Liver (tissue), 9 donors: ENCODE data around the gene ENOSF1. TPM values are rescaled to one million over a fixed set of nuclear protein-coding genes. Genes with fewer than 3 reads are reported as not detected.

Experiments used
- DNase-seq: peaks from one replicate; pipeline ENCODE4 v3.0.0-alpha.2; 2017; ENCODE audit warnings: low spot score
- H3K27ac ChIP-seq, 2 donors: one replicate each; pipeline ENCODE4 v1.7.0; 2013; ENCODE audit warnings: inconsistent platforms in 2 of 2, low read length in 2 of 2, control low read depth in 1 of 2, low read depth in 1 of 2, mild to moderate bottlenecking in 1 of 2
- H3K27me3 ChIP-seq, 4 donors: one replicate each; pipeline versions ENCODE4 v1.6.1 to v1.7.0; 2013; ENCODE audit warnings: low read length in 3 of 4, inconsistent platforms in 1 of 4, mild to moderate bottlenecking in 1 of 4, moderate library complexity in 1 of 4; ENCODE audit not compliant: control insufficient read depth in 4 of 4, insufficient read depth in 4 of 4
- H3K36me3 ChIP-seq, 4 donors: one replicate each; pipeline versions ENCODE4 v1.6.1 to v1.7.0; 2013; ENCODE audit warnings: low read length in 3 of 4, mild to moderate bottlenecking in 3 of 4, low read depth in 1 of 4, moderate library complexity in 1 of 4; ENCODE audit not compliant: control insufficient read depth in 4 of 4, insufficient read depth in 3 of 4
- H3K4me1 ChIP-seq, 4 donors: one replicate each; pipeline versions ENCODE4 v1.6.1 to v1.7.0; 2013; ENCODE audit warnings: low read length in 3 of 4, mild to moderate bottlenecking in 3 of 4, moderate library complexity in 1 of 4; ENCODE audit not compliant: control insufficient read depth in 4 of 4, insufficient read depth in 4 of 4
- H3K4me3 ChIP-seq, 3 donors: one replicate each; pipeline versions ENCODE4 v1.6.1 to v1.7.0; 2013; ENCODE audit warnings: low read length in 3 of 3, control low read depth in 1 of 3, low read depth in 1 of 3, mild to moderate bottlenecking in 1 of 3
- H3K9ac ChIP-seq, 2 donors: one replicate each; pipeline ENCODE4 v1.7.0; 2013; ENCODE audit warnings: low read length in 2 of 2, mild to moderate bottlenecking in 2 of 2, moderate library complexity in 2 of 2, control low read depth in 1 of 2, low read depth in 1 of 2
- H3K9me3 ChIP-seq, 4 donors: one replicate each; pipeline versions ENCODE4 v1.6.1 to v1.7.0; 2013; ENCODE audit warnings: low read length in 3 of 4; ENCODE audit not compliant: control insufficient read depth in 4 of 4
- EGR1 ChIP-seq, 2 donors: IDR thresholded peaks; 2 replicates each; pipeline ENCODE4 v1.6.1; 2016 to 2018; ENCODE audit warnings: antibody characterized with exemption in 2 of 2, low read depth in 2 of 2
- FOXA1 ChIP-seq: IDR thresholded peaks from 2 replicates; pipeline ENCODE4 v1.6.1; 2016; ENCODE audit warnings: antibody characterized with exemption
- FOXA2 ChIP-seq: IDR thresholded peaks from 2 replicates; pipeline ENCODE4 v1.6.1; 2016; ENCODE audit warnings: antibody characterized with exemption
- GABPA ChIP-seq, 2 donors: IDR thresholded peaks in 1 of 2; conservative IDR thresholded peaks in 1 of 2; 2 replicates each; pipeline ENCODE4 v1.6.1; 2016; ENCODE audit warnings: antibody characterized with exemption in 2 of 2, mild to moderate bottlenecking in 1 of 2, moderate library complexity in 1 of 2
- HNF4A ChIP-seq, 2 donors: conservative IDR thresholded peaks; 2 replicates each; pipeline ENCODE4 v1.6.1; 2016; ENCODE audit warnings: antibody characterized with exemption in 2 of 2, mild to moderate bottlenecking in 2 of 2
- HNF4G ChIP-seq: IDR thresholded peaks from 2 replicates; pipeline ENCODE4 v1.6.1; 2016; ENCODE audit warnings: antibody characterized with exemption
- JUND ChIP-seq, 2 donors: IDR thresholded peaks; 2 replicates each; pipeline ENCODE4 v1.6.1; 2016; ENCODE audit warnings: antibody characterized with exemption in 2 of 2
- NR2F2 ChIP-seq: IDR thresholded peaks from 2 replicates; pipeline ENCODE4 v1.6.1; 2016; ENCODE audit warnings: antibody characterized with exemption
- RAD21 ChIP-seq, 2 donors: IDR thresholded peaks; 2 replicates each; pipeline ENCODE4 v1.6.1; 2016; ENCODE audit warnings: antibody characterized with exemption in 2 of 2, mild to moderate bottlenecking in 2 of 2
- SP1 ChIP-seq: IDR thresholded peaks from 2 replicates; pipeline ENCODE4 v1.6.1; 2018; ENCODE audit warnings: antibody characterized with exemption, mild to moderate bottlenecking
- TAF1 ChIP-seq: conservative IDR thresholded peaks from 2 replicates; pipeline ENCODE4 v1.6.1; 2016; ENCODE audit warnings: antibody characterized with exemption, mild to moderate bottlenecking
- YY1 ChIP-seq: IDR thresholded peaks from 2 replicates; pipeline ENCODE4 v1.6.1; 2016; ENCODE audit warnings: antibody characterized with exemption, mild to moderate bottlenecking
- WGBS: extraction: QIAGEN DNeasy Blood & Tissue Kit; methylation state at CpG from one replicate; pipeline ENCODE4 v1.1.7; 2013; 5-methylcytosine and 5-hydroxymethylcytosine counted together
- polyA plus RNA-seq, 2 donors: library from polyadenylated mRNA; stranded (reverse) in 1 of 2; unstranded in 1 of 2; fragments of 200-250 nt in 1 of 2; fragments of >200 nt in 1 of 2; fragmentation: Nextera tagmentation in 1 of 2; extraction: Ambion mirVana in 1 of 2; gene quantifications; one replicate each; pipeline versions ENCODE4 v1.2.1 to v1.2.3, GENCODE V29; 2013 to 2015
- total RNA-seq, 2 donors: library from RNA; depleted of rRNA; stranded (reverse); fragments of >200 nt; gene quantifications; one replicate each; pipeline ENCODE4 v1.2.3, GENCODE V29; 2014
- TF ChIP-seq, protein P1 (sequence below): IDR thresholded peaks from 2 replicates; pipeline ENCODE4 v1.6.1; 2016; ENCODE audit warnings: antibody characterized with exemption
- TF ChIP-seq, protein P2 (sequence below): IDR thresholded peaks from 2 replicates; pipeline ENCODE4 v1.6.1; 2016; ENCODE audit warnings: antibody characterized with exemption
- TF ChIP-seq, protein P3 (sequence below): IDR thresholded peaks from 2 replicates; pipeline ENCODE4 v1.6.1; 2016; ENCODE audit warnings: antibody characterized with exemption, mild to moderate bottlenecking
- TF ChIP-seq, protein P4 (sequence below): IDR thresholded peaks from 2 replicates; pipeline ENCODE4 v1.6.1; 2016; ENCODE audit warnings: antibody characterized with exemption
- TF ChIP-seq, protein P5 (sequence below): fragments of 150-350 bp; IDR thresholded peaks from 2 replicates; pipeline ENCODE4 v1.5.1; 2017; ENCODE audit warnings: improper control_type of control experiment, low read depth, low read length; ENCODE audit not compliant: missing input control
- donor health status: healthy.
- donor health status: healthy.
- donor health status: healthy.
- donor health status: healthy.
- donor health status: healthy.

ENOSF1 gene
- total and polyA plus RNA-seq, 4 donors: 34.0 to 96.1 (median 53.6) TPM

DNA sequence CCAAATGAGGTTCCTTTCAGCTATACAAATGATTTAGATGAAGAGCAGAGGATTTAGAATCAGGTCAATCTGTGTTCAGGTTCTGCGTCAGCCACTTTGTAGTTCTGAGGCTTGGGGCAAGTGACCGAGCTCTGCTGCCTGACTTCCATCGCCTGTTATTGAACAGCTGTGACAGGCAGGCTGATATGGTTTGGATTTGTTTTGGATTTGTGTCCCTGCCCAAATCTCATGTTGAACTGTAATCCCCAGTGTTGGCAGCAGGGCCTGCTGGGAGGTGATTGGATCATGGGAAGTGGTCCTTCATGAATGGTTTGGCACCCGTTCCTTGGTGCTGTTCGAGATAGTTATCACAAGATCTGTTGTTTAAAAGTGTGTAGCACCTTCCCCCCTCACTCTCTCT is 36.4 kb downstream of the ENOSF1 start:
- peaks cover 10 to 75% (median 48%) of the 10 kb centered on the region in 4 donors for H3K36me3 ChIP-seq
- DNase-seq: no peak
- WGBS: 90% methylated on average over 5 of the region's 5 CpGs

DNA sequence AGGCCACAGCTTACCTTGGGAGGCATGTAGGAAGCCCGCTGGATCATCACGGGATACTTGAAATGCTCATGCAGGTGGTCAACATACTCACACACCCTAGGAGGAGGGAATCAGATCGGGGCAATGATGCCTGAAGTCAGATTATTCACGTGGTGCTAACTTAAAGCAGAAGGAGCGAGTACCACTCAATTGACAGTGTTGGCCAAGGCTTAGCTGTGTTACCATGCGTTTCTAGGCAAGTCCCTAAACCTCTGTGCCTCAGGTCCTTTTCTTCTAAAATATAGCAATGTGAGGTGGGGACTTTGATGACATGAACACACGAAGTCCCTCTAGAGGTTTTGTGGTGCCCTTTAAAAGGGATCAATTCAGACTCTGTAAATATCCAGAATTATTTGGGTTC is 37.1 kb downstream of the ENOSF1 start:
- Histone ChIP-seq H3K9ac (no peak overlapping the region), H3K4me1 (no peaks in the 10 kb centered on the region), H3K27me3 (no peaks in the 10 kb centered on the region), H3K4me3 (no peak overlapping the region), H3K9me3 (no peaks in the 10 kb centered on the region), H3K36me3 (peaks cover 15 to 79% (median 52%) of the 10 kb centered on the region in 4 donors), H3K27ac (no peak overlapping the region)
- 97% methylated on average over 7 of the region's 7 CpGs for WGBS
- DNase-seq: no peak
- TF ChIP-seq JUND (IDR thresholded peaks at IDR 0.05): no peak
- TF ChIP-seq, protein P1, sequence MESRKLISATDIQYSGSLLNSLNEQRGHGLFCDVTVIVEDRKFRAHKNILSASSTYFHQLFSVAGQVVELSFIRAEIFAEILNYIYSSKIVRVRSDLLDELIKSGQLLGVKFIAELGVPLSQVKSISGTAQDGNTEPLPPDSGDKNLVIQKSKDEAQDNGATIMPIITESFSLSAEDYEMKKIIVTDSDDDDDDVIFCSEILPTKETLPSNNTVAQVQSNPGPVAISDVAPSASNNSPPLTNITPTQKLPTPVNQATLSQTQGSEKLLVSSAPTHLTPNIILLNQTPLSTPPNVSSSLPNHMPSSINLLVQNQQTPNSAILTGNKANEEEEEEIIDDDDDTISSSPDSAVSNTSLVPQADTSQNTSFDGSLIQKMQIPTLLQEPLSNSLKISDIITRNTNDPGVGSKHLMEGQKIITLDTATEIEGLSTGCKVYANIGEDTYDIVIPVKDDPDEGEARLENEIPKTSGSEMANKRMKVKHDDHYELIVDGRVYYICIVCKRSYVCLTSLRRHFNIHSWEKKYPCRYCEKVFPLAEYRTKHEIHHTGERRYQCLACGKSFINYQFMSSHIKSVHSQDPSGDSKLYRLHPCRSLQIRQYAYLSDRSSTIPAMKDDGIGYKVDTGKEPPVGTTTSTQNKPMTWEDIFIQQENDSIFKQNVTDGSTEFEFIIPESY: no peak
- TF ChIP-seq, protein P2, sequence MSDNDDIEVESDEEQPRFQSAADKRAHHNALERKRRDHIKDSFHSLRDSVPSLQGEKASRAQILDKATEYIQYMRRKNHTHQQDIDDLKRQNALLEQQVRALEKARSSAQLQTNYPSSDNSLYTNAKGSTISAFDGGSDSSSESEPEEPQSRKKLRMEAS: no peak
- no peak for TF ChIP-seq RAD21 (IDR thresholded peaks at IDR 0.05)
- TF ChIP-seq, protein P3, sequence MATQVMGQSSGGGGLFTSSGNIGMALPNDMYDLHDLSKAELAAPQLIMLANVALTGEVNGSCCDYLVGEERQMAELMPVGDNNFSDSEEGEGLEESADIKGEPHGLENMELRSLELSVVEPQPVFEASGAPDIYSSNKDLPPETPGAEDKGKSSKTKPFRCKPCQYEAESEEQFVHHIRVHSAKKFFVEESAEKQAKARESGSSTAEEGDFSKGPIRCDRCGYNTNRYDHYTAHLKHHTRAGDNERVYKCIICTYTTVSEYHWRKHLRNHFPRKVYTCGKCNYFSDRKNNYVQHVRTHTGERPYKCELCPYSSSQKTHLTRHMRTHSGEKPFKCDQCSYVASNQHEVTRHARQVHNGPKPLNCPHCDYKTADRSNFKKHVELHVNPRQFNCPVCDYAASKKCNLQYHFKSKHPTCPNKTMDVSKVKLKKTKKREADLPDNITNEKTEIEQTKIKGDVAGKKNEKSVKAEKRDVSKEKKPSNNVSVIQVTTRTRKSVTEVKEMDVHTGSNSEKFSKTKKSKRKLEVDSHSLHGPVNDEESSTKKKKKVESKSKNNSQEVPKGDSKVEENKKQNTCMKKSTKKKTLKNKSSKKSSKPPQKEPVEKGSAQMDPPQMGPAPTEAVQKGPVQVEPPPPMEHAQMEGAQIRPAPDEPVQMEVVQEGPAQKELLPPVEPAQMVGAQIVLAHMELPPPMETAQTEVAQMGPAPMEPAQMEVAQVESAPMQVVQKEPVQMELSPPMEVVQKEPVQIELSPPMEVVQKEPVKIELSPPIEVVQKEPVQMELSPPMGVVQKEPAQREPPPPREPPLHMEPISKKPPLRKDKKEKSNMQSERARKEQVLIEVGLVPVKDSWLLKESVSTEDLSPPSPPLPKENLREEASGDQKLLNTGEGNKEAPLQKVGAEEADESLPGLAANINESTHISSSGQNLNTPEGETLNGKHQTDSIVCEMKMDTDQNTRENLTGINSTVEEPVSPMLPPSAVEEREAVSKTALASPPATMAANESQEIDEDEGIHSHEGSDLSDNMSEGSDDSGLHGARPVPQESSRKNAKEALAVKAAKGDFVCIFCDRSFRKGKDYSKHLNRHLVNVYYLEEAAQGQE: no peak
- no peak for TF ChIP-seq YY1
- TF ChIP-seq TAF1: no peak
- no peak for TF ChIP-seq FOXA2
- TF ChIP-seq NR2F2: no peak
- TF ChIP-seq HNF4A (conservative IDR thresholded peaks at IDR 0.05): no peak
- no peak for TF ChIP-seq SP1
- TF ChIP-seq FOXA1: no peak
- TF ChIP-seq EGR1 (IDR thresholded peaks at IDR 0.05; ENCODE audit: low read depth in 2 of 2): no peak
- TF ChIP-seq, protein P4, sequence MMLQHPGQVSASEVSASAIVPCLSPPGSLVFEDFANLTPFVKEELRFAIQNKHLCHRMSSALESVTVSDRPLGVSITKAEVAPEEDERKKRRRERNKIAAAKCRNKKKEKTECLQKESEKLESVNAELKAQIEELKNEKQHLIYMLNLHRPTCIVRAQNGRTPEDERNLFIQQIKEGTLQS: no peak

More for the DNA sequence above, 36.4 kb downstream of the ENOSF1 start:
- H3K9me3 ChIP-seq: no peaks in the 10 kb centered on the region
- no peak overlapping the region for H3K27ac ChIP-seq
- no peaks in the 10 kb centered on the region for H3K4me1 ChIP-seq
- H3K27me3 ChIP-seq: no peaks in the 10 kb centered on the region
- TF ChIP-seq EGR1 (IDR thresholded peaks at IDR 0.05; ENCODE audit: low read depth in 2 of 2) (no peak), GABPA (IDR thresholded peaks at IDR 0.05 in 1 of 2, conservative IDR thresholded peaks at IDR 0.05 in 1 of 2) (no peak), YY1 (no peak), TAF1 (no peak), RAD21 (IDR thresholded peaks at IDR 0.05) (no peak), HNF4A (conservative IDR thresholded peaks at IDR 0.05) (no peak), HNF4G (no peak)
- TF ChIP-seq, protein P5, sequence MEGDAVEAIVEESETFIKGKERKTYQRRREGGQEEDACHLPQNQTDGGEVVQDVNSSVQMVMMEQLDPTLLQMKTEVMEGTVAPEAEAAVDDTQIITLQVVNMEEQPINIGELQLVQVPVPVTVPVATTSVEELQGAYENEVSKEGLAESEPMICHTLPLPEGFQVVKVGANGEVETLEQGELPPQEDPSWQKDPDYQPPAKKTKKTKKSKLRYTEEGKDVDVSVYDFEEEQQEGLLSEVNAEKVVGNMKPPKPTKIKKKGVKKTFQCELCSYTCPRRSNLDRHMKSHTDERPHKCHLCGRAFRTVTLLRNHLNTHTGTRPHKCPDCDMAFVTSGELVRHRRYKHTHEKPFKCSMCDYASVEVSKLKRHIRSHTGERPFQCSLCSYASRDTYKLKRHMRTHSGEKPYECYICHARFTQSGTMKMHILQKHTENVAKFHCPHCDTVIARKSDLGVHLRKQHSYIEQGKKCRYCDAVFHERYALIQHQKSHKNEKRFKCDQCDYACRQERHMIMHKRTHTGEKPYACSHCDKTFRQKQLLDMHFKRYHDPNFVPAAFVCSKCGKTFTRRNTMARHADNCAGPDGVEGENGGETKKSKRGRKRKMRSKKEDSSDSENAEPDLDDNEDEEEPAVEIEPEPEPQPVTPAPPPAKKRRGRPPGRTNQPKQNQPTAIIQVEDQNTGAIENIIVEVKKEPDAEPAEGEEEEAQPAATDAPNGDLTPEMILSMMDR: no peak
- TF ChIP-seq, protein P1: no peak
- TF ChIP-seq, protein P4: no peak
- H3K4me3 ChIP-seq: no peak overlapping the region
- H3K9ac ChIP-seq: no peak overlapping the region
